ENCODE data around the gene LEUTX.
"Not testable (repeated sequence)": the region's sequence is repeated elsewhere in the genome, so short reads cannot be mapped to it uniquely, and the experiment has no call there.

Gene LEUTX

DNA sequence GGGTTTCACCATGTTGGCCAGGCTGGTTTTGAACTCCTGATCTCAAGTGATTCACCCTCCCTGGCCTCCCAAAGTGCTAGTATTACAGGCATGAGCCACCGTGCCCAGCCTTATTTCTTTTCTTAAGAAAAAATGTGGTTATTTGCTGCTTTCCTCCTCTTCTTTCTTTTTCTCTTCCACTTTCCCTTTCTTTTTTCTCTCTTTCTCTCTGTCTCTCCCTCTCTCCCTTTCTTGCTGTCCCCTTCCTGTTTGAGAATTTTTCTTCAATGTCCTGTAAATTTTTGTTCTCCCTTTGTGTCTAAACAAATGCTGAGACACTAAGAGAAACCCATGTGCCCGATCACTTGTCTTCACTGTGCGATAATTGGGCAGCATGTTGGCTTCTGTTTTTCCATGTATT lies 2.2 kb downstream of the LEUTX start:
- no peak for DNase-seq (ENCODE audit: low read depth, low spot score)

DNA sequence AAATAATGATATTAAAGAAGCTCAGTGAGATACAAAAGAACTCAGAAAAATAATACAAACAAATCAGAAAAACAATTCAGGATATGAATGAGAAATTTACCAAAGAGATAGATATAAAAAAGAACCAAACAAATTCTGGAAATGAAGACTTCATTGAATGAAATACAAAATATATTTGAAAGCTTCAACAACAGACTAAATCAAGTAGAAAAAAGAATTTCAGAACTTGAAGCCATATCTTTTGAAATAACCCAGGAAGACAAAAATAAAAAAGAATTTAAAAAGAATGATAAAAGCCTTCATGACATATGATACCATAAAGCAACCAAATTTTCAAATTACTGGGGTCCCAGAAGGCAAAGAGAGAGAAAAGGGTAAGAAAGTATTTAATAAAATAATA lies 9.6 kb downstream of the LEUTX start:
- DNase-seq (ENCODE audit: low read depth, low spot score), result no peak

DNA sequence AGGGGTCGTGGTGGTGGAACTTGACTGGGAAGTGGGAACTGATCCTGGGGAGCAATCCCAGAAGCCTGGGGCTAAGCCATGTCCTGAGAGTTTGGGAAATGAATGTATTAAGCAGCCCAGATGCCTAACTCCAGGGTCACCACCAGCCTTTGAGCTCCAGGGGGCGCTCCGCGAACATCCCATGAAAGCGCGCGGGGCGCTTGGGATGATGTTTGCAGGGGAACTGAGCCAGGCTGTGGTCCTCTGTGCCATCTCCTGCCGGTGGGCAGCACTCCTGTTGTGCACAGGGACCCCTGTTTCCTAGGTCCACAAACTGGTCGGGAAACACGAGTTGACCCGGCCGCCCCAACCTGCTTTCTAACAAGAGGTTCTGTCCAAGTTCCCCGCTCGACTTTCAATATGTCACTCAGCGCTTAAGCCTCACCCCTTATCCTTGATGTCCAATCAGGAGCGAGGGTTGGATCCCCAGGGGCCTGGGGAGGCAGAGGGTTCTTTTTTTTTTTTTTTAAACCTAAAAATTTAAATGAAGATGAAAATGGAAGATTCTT lies 14.4 kb downstream of the LEUTX start:
- DNase-seq (ENCODE audit: low read depth, low spot score), result peak; percentile 57

DNA sequence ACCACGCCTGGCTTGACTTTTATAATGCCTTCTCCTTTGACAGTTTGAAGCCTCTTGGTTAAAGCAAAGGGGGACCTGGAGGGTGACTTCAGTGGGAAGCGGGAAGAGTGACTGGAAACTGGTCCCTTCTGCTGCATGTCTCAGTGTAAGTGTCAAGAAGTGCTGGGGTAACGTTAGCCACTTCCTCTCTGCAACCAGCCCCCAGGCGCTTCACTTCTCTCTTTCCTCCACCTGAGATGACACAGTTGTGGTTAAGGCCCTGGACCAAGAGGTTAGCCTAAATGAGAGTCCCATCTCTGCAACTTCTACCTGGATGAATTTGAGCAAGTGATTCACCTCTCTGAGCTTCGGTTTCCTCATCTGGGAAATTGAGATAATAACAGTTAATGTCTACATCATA lies 16.3 kb downstream of the LEUTX start:
- DNase-seq (ENCODE audit: low read depth, low spot score), result no peak

DNA sequence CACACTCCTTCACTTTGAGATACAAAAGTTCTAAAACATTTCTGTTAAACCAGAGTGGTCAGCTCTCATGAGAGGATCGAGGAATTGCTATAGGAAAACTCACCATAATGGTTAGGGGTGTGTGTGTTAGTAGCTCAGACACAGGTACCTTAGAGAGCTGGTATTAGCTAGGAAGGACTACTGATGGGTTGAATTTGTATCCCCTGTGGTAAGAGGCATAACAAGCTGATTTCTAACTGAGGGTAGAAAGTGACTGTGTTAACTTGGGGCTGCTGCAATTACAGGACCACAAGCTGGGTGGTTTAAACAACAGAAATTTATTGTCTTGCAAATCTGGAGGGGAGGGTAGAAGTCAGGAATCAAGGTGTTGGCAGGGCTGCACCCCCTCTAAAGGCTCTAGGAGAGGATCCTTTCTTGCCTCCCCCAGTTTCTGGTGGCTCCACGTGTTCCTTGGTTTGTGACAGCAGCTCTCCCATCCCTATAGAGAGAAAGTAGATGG lies 17.4 kb downstream of the LEUTX start:
- DNase-seq (ENCODE audit: low read depth, low spot score), result no peak

DNA sequence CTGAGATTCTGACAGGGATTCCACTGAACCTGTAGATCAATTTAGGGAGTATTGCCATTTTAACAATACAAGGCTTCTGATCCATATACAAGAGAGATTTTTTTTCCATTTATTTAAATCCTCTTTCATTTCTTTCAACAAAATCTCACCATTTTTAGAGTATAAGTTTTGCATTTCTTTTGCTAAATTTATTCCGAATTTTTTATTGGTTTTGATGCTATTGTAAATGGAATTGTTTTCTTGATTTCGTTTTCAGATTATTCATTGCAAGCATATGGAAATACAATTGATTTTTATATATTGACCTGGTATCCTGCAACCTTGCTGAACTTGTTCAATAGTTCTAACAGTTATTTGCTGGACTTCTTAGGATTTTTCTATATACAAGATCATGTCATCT lies 18.4 kb downstream of the LEUTX start:
- DNase-seq (ENCODE audit: low read depth, low spot score), result no peak

DNA sequence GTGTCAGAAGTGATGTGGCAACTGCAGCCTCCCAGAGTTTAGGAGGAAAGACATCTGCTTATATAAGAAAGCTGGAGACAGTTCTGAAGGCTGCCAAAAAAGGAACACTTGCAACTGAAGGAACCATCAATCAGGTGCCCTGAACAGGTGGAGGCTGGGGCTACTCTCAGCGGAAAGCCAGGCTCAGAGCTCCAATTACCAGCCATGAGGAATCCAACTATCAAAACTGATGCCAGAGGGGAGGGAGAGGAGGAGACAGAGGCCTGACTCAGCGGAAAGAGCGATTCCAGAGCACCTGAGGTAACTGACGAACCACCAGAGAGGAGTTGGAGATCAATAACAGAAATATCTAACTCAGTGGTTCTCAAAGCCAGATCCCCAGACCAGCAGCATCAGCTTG lies 24.3 kb downstream of the LEUTX start:
- DNase-seq (ENCODE audit: low read depth, low spot score), result no peak

DNA sequence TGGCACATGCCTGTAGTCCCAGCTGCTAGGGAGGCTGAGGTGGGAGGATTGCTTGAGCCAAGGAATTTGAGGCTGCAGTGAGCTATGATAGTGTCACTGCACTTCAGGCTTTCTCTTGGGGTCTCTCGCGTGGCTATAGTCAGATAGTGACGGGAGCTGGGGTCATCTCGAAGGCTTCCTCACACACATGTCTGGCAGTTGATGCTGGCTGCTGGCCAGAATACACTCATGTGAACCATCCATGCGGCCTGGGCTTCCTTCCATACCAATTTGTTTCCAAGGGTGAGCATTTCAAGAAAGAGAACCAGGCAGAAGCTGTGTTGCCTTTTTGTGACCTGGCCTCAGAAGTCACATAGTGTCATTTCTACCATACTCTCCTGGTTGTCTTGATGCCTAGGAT lies 26.4 kb downstream of the LEUTX start:
- no peak for DNase-seq (ENCODE audit: low read depth, low spot score)

DNA sequence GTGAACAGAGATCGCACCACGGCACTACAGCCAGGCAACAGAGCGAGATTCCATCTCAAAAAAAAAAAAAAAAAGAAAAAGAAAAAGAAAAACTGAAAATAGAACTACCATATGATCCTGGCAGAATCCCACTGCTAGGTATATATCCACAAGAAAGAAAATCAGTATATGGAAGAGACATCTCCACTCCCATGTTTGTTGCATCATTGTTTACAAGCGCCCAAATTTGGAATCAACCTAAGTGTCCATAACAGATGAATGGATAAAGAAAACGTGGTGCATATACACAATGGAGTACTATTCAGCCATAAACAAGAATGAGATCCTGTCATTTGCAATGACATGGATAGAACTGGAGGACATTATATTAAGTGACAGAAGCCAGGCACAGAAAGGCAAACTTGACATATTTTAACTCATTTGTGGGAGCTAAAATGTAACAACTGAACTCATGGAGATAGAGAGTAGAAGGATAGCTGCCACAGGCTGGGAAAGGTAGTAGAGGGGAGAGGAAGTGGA lies 29.3 kb downstream of the LEUTX start:
- no peak for DNase-seq (ENCODE audit: low read depth, low spot score)

DNA sequence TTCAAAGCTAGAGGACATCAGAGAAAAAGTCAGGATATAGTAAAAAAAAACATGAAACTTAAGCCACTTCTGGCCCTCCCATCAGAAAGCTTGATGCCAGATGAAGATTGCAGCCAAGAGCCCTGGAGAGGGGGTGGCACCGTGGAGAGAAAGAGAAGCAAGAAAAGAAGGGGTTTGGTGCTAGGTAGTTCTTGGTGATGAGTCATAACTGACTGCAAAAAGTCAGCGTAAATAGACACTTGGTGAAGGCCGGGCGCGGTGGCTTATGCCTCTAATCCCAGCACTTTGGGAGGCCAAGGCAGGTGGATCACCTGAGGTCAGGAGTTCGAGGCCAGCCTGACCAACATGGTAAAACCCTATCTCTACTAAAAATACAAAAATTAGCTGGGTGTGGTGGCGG lies 30.0 kb downstream of the LEUTX start:
- not testable (repeated sequence) for DNase-seq (ENCODE audit: low read depth, low spot score)

DNA sequence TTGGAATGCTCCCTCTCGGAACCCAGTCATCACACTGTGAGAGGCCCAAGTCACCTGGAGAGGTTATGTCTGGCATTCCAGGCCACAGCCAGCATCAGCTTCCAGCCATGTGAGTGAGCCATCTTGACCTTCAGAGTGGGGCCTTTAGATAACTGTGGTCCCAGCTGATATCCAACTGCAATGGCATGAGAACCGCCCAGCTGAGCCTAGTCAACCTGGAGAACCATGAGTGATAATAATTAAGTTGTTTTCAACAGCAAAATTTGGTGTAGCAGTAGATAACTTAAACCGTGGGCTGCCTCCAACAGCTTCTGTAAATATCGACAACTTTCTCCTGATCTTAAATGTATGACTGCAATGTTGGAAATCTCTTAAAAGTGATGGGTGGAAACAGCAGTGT lies 30.7 kb downstream of the LEUTX start:
- DNase-seq (ENCODE audit: low read depth, low spot score), result no peak

DNA sequence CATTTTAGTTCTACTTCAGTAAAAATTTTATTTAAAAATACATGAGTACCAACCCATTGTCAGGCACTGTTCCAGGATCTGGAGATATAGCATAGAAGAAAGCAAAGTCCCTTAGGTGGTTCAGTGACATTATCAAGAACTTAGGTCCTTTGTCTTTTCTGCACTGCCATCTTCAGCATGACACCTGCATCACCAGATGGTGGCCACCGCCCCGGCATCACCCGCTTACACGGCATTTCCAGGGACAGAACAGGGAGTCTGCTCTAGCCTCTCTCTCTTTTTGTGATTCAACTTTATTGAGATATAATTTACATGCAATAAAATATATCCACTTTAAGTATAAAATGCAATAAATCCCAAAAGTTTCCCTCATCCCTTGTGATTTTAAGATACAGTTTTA lies 31.8 kb downstream of the LEUTX start:
- no peak for DNase-seq (ENCODE audit: low read depth, low spot score)

DNA sequence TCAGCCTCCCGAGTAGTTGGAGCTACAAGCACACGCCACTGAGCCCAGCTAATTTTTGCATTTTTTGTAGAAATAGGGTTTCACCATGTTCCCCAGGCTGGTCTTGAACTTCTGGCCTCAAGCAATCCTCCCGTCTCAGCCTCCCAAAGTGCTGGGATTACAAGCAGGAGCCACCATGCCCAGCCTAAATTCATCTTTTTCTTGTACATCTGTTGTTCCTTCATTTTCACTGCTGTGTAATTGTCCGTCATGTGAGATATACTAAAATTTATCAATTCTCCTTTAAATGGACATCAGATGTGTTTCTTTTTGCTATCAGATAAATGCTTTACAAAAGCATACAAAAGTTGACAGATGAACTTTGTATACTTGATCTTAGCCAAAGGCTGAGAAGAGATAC lies 32.4 kb downstream of the LEUTX start:
- no peak for DNase-seq (ENCODE audit: low read depth, low spot score)

DNA sequence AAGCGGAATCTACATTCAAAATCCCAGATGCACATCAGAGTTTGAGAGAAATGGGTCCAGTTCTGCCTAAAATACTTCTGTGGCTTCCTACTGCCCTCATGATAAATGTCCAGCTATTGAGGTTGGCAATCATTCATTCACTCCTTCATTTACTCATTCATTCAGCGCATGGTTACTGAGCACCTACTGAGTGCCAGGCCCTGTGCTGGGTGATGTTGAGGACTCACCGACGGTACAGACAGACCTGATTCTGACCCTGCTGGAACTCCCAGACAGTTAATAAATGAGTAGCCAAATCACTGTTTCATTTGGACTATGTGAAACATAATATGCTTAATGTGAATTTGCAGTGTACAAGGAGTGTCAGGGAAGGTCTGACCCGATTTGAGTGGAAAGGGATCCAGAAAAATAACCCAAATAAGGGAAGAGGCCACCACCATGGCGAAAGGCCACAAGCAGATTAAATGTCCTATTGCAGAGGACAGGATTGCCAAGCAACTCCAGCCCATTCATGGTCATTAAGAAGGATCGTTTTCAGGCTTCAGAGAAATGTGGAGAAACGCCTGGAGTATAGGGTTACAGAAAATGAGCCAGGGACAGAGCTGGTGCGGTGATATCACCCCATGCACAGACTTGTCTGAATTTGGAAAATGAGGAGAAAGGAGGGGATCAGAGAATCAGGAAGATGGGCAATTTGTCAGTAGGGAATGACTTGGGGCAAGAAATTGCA lies 34.8 kb downstream of the LEUTX start:
- no peak for DNase-seq (ENCODE audit: low read depth, low spot score)

DNA sequence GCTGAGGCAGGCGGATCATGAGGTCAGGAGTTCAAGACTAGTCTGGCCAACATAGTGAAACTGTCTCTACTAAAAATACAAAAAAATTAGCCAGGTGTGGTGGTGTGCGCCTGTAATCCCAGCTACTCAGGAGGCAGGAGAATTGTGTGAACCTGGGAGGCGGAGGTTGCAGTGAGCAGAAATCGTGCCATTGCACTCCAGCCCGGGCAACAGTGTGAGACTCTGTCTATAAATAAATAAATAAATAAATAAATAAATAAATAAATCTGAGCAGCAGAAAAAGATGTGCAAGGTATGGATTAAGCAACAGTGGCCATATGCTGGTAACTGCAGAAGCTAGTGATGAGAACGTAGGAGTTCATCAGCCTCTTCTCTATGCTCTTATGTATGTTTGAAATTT lies 35.5 kb downstream of the LEUTX start:
- DNase-seq (ENCODE audit: low read depth, low spot score), result not testable (repeated sequence)

DNA sequence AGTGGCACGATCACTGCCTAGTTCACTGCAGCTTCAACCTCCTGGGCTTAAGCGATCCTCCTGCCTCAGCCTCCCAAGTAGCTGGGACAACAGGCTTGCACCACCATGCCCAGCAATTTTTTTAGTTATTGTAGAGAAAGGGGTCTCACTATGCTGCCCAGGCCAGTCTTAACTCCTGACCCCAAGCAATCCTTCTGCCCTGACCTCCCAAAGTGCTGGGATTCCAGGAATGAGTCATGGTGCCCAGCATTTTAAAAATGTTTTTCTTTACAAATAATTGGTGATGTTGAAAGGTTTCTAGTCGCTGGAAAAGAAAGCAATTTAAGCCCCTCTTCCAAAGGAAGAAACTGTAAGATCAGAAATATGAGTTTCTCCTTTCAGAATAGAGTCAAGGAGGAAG lies 35.9 kb downstream of the LEUTX start:
- DNase-seq (ENCODE audit: low read depth, low spot score), result no peak

DNA sequence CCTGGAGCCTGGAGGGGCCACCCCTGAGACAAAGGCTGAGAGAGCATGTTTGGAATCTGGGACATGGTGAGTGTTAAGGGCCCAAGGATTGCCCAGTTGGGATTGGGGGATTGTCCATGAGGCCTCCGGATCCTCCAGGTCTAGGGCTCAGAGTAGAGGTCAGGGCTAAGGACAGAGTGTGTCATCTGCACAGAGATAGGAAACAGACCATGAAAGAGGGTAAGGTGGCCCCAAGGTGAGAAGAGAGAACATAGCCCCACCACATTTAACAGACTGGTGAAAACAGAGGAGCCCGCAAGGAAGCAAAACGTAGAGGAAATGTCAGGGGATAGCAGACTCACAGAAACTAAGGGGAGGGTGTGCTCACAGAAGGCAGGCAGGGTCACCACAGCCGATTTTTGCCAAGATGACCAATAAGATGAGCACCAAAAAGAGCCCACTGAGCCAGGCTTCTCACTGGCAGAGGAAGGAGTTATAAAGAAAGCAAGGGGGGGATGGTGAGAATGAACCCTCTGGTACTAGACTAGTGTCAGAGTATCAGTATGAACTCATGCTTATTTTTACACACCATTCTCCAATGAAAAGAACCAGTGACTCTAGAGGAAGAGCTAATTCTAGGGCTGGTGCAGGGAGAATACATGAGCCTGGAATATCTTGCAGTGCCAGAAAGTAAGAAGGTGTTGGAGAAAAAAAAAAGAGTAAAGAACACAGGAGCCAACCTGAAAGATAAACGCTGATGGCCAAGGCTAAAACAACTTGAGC lies 37.8 kb downstream of the LEUTX start:
- DNase-seq (ENCODE audit: low read depth, low spot score), result no peak

DNA sequence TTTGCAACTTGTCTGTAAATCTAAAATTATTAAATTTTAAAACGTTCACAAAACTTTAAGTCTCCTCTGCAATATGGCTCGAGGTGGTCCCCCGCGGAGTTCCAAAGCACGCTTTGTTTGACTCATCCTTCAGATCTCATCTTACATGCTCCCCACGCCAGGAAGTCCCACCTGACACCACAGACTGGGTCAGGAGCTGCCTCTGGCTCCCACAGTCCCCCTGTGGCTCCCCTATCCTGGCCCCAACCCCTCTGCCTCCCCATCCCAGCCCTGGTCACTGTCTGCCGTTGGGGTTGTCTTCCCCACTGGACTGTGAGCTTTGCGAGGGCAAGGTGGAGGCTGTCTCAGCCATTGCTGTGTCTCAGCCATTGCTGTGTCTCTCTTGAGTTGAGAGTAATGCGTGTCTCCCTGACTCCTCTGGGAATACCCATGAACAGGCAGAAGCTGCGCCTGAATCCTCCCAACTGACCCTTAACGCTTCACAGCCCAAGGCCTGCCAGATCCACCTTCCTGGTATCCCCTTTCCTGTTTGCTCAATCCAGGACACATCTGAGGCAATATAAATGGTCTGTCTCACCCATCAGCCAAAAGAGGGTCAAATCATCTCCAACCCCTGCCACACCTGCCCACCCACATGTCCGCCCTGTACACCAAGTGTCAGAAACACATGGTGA lies 39.4 kb downstream of the LEUTX start:
- DNase-seq (ENCODE audit: low read depth, low spot score), result no peak

DNA sequence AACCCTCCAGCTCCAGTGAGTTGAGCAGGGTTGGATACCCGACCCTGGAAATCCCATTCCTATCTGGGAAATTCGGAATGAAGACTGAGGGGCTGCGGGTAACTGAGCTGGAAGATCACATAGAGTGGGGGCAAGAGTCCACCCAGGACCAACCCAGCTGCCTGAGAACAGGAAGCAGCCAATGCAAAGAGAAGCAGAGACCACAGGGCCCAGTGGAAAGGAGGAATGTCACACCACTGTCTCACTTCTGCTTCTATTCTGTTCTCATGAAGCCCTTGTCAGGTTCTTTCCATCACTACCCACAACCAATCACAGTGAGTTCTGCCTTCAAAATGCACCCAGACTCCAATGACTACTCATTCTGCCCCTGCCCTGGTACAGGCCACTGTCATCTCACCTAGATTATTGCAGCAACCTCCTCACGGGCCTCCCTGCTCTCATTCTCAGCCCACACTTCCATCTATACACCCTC lies 40.0 kb downstream of the LEUTX start:
- no peak for DNase-seq (ENCODE audit: low read depth, low spot score)

DNA sequence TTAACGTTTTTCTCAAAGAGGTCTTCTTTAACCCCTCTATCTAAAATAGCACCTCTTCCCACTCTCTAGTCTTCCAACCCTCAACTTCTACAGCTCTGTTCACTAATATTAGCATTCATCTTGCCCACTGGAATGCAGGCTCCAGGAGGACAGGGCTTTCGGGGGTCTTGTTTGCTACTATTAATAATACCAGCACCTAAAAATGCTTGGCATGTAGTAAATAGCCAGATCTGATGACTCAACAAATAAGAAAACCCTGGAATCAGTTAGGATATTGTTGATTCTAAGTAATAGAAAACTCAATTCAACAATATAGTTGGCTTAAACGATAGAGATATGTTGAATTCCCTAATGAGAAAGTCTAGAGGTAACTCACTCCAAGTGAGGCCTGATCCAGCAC lies 41.1 kb downstream of the LEUTX start:
- no peak for DNase-seq (ENCODE audit: low read depth, low spot score)

DNA sequence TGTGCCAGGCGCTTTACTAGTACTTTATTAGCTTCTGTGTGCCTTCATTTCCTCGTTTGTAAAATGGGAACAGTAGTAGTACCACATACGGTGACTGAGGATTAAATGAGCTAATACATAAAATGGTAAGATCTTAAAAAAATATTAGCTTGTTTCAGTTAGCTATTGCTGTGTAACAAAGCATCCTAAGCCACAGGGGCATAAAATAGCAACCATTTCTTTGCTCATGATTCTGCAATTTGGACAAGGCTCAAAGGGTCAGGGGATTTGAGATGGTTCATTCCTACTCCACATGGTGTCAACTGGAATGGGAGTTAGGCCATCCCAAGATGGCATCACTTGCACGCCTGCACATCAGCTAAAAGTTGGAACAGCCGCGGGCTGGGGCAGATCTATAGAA lies 42.0 kb downstream of the LEUTX start:
- DNase-seq (ENCODE audit: low read depth, low spot score), result no peak

DNA sequence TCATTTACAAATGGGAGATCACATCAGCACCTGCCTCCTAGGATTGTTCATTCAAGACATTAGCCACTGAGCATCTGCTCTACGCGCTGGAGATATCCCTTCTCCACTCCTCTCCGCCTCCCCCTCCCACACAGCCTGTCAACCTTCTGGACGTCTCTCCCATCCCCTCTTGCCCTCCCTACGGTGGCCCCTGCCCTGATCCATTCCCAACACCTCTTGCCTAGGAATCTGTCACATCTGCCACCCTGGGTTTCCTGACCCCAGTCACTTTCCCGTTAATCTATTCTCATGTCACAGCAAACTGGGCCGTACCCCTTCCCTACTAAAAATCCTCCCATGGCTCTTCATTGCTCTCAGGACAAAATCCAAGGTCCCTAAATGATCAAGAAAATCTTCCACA lies 45.0 kb downstream of the LEUTX start:
- DNase-seq (ENCODE audit: low read depth, low spot score), result no peak
